ENCODE measurements around the gene SLC6A11. TPM values are rescaled to one million over a fixed set of nuclear protein-coding genes. Genes with fewer than 3 reads are reported as not detected.

The SLC6A11 gene
- total RNA-seq, 1 experiment from 2014 or later = 1.5 TPM

DNA sequence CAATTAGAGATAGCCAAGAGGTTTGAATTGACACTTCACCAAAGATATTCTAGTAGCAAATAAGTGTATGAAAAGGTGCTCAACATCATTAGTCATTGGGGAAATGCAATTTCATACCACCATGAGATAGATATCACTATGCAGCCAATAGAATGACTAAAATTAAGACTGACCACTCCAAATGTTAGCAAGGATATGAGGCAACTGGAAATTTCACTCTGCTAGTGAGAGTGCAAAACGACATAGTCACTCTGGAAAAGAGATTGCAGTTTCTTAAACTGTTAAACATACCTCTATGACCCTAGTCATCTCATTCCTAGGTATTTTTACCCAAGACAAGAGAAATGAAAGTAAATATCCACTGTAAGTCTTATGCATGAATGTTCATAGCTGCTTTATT, 27.6 kb upstream of the SLC6A11 start:
- no peak overlapping the region for H4K91ac ChIP-seq (ENCODE audit: insufficient read length, low read depth, low read length)
- no peaks in the 10 kb centered on the region for H3K79me1 ChIP-seq (ENCODE audit: insufficient read depth, low read depth, low read length, poor library complexity, severe bottlenecking)
- no peak overlapping the region for H2BK20ac ChIP-seq (ENCODE audit: low read depth, low read length, poor library complexity, severe bottlenecking)
- DNase-seq = no peak
- no peak overlapping the region for H2BK12ac ChIP-seq (ENCODE audit: insufficient read length, low read depth, low read length)
- H3K27ac ChIP-seq (ENCODE audit: insufficient read length, low read depth, low read length) = no peak overlapping the region
- Mint-ChIP-seq H3K36me3 (ENCODE audit: insufficient read depth in 1 of 3, low read depth in 3 of 3) (no peaks in the 10 kb centered on the region), H3K9me3 (no peaks in the 10 kb centered on the region), H3K4me1 (no peaks in the 10 kb centered on the region), H3K4me3 (no peak overlapping the region), H3K27ac (no peak overlapping the region), H3K27me3 (ENCODE audit: low read depth) (peaks cover 48% of the 10 kb centered on the region)
- no peak overlapping the region for H4K5ac ChIP-seq (ENCODE audit: insufficient read length, low read depth, low read length)
- no peak overlapping the region for H2AFZ ChIP-seq (ENCODE audit: low read length)
- H2BK120ac ChIP-seq (ENCODE audit: low read depth, low read length, poor library complexity, severe bottlenecking) = no peak overlapping the region
- H3K9me3 ChIP-seq (ENCODE audit: control insufficient read depth, low read depth, low read length) = no peaks in the 10 kb centered on the region
- no peak overlapping the region for H3K14ac ChIP-seq (ENCODE audit: insufficient read depth, low read length)
- H2BK15ac ChIP-seq (ENCODE audit: low read depth, low read length) = no peak overlapping the region
- H3K4ac ChIP-seq (ENCODE audit: low read depth, low read length) = no peak overlapping the region
- H3K4me1 ChIP-seq (ENCODE audit: insufficient read depth, low read length) = no peaks in the 10 kb centered on the region
- H3K27me3 ChIP-seq (ENCODE audit: insufficient read depth, low read length) = no peaks in the 10 kb centered on the region
- no peak overlapping the region for H3T11ph ChIP-seq (ENCODE audit: low read length)
- no peak overlapping the region for H3K9ac ChIP-seq (ENCODE audit: extremely low read depth, insufficient read length, low read length)
- H3K18ac ChIP-seq (ENCODE audit: insufficient read length, low read depth, low read length) = no peak overlapping the region
- no peak overlapping the region for H3K23ac ChIP-seq (ENCODE audit: insufficient read length, low read depth, low read length)
- no peak overlapping the region for H2AK5ac ChIP-seq (ENCODE audit: insufficient read length, low read length)
- no peak overlapping the region for H4K8ac ChIP-seq (replicated peaks; ENCODE audit: insufficient read length, low read depth, low read length)
- H3K56ac ChIP-seq (ENCODE audit: insufficient read length, low read depth, low read length) = no peak overlapping the region
- WGBS (ENCODE audit: extremely low coverage, insufficient read length, low lambda C conversion rate) = no CpG with 5 or more reads among the region's 1 CpG
- no peak overlapping the region for H3K4me2 ChIP-seq (ENCODE audit: insufficient read depth, insufficient read length, low read length)
- no peaks in the 10 kb centered on the region for H3K23me2 ChIP-seq (ENCODE audit: insufficient read length, low read depth, low read length, poor library complexity, severe bottlenecking)
- no peak overlapping the region for H2BK5ac ChIP-seq (ENCODE audit: insufficient read length, low read length)
- no peaks in the 10 kb centered on the region for H3K79me2 ChIP-seq (ENCODE audit: insufficient read depth, low read length)
- no peaks in the 10 kb centered on the region for H4K20me1 ChIP-seq (ENCODE audit: control insufficient read depth, insufficient read depth, insufficient read length)
- TF ChIP-seq, protein P1, sequence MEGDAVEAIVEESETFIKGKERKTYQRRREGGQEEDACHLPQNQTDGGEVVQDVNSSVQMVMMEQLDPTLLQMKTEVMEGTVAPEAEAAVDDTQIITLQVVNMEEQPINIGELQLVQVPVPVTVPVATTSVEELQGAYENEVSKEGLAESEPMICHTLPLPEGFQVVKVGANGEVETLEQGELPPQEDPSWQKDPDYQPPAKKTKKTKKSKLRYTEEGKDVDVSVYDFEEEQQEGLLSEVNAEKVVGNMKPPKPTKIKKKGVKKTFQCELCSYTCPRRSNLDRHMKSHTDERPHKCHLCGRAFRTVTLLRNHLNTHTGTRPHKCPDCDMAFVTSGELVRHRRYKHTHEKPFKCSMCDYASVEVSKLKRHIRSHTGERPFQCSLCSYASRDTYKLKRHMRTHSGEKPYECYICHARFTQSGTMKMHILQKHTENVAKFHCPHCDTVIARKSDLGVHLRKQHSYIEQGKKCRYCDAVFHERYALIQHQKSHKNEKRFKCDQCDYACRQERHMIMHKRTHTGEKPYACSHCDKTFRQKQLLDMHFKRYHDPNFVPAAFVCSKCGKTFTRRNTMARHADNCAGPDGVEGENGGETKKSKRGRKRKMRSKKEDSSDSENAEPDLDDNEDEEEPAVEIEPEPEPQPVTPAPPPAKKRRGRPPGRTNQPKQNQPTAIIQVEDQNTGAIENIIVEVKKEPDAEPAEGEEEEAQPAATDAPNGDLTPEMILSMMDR (conservative IDR thresholded peaks at IDR 0.05) = no peak
